HG03196 (cell line): Measurements from ENCODE around the gene FAM20C.

Experiments
- ATAC-seq: cut with Tn5 transposase; IDR thresholded peaks from one replicate; pipeline ENCODE4 v1.9.1; 2021; ENCODE audit not compliant: unreplicated experiment

Gene FAM20C

GRCh38 chr7:158771-159170, 33.6 kb upstream of the FAM20C start:
- ATAC-seq = no peak

- no peak for ATAC-seq
Observed at GRCh38 chr7:159370-160270, 32.8 kb upstream of the FAM20C start.

DNA sequence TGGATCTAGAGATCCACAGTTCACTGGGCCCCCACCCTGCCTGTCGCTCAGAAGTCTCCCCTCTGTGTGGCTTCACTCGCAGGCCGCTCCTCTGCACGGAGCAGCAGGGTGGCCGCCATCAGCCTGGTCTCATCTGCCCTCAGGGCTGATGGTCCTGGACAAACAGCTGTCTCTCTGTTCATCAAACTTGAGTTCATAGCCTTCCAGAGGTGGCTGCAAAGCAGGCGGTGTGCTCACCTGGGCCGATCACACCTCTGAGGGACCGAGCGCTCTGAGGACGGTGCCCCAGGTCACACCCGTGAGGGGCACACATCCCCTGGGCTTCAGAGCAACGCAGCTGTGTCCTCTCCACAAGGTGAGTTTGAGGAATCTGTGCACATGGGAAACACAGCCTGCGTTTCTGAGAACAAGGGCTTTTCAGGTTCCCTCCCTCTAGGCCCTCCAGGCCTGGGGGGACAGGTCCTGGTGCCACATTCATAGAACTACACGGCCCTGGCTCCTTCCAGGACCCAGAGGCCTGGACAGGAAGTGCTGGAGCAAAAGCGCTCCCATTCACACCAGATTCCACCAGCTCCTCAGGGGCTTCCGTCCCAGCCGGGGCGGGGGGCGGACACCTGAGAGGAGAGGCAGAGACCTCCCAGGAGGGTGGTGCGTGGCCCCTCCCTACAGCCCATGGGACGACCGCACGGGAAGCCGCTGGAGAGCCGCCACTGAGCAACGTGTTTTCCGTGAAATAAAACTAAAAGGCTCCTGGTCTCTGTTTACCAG, 31.2 kb upstream of the FAM20C start:
- ATAC-seq = no peak

DNA sequence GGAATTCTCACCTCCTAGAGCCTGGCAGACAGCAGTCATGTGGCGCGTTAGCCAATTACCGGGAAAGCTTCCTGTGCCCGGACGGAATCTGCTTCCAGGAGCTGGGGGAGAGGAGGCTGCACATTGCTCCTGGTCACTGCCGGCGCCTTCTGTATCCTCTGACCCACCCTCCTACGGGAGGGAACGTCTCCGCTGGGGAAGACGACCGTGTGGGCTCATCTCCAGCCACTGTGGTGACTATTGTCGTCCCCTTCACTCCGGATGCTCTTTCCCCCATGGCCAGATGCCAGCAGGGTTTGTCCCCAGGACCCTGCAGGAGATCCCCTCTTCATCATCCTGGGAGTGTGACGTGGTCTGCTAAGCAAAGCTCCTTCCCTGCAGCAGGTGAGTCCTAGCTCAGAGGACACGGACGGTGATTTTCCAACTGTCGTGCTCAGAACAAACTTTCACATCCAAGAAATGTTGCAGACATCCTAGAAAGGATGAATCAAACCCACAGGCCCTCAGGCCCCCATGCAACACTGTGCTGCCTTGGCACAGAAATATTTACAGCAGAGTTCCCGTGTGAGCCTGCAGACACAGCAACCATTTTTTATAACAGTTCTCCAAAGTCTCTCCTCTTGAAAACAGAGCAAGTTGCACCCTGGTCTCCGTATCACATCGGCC, 29.6 kb upstream of the FAM20C start:
- no peak for ATAC-seq

- ATAC-seq = no peak
Observed at GRCh38 chr7:163298-163695, 29.1 kb upstream of the FAM20C start.

DNA sequence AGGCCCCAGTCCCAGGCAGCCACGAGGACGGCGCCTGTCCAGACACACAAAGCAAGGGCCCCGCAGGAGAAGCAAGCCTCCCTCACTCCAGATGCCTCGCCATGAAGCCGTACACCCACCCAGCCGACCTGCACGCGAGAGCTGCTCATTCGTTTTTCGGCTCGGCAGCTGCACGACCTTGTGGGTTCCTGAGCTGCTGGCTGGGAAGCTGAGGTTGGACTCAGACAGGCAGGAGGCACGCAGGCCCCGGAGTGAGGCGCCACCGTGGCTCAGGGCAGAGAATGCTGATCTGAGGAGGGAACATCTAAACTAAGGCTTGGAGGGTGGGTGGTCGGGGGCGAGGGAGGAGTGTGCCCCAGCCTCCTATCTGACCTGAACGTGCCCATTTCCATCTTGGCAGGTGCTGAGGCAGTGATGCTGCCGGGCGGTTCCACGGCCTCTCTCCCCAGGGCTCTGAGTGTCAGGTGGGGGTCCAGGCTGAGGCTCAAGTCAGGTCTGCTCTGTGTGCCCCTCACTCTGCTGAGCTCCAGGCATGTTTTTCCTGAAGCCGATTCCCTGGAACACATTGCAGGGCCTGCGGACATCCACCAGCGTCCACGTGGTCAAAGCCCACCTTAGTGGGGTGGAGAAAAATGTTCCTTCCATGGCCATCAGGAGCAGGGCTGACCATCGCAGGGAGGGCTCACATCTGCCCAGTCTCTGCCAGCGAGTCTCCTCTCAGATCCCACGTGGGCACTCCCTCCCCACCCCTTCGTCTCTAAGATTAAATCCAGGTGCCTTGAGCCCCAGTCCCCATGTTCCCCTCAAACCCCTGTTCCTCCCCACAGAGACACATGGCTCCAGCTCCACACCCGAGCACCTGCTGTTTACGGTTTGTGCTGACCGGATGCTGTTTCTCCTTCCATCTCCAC, 28.1 kb upstream of the FAM20C start:
- no peak for ATAC-seq

DNA sequence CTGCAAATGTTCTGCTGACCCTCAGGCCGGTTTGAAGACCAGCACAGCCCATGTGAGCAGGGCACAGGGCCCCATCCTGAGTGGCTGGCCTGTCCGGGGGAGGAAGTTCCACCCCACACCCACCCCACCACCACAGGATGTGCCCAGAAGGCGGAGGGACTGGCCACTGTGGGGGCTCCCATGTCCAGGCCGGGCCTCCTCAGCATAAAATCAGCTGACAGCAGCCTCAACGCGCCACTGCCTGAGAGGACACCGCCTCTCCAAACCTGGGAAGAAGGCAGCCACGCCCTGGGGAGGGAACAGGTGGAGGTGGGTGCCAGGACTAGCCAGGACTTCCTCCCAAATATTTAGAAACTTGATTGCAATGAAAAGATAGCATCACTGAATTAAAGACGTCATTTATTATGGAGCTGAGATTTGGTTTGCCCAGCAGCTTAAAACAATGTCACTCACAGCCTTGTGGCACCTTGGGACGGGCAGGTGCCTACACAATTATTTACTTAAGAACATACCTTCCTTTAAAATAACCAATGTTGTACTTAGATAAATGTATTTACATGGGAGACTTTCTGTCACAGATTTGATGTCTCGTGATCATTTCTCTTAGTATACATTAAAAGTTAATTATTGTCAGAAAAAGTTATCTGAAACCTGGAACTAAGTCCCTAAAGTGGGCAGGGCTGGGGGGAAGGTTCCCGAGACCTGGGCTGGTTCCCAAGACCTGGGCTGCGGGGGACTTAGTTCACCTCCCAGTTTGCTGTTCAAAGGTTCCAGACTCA, 27.3 kb upstream of the FAM20C start:
- no peak for ATAC-seq

- no peak for ATAC-seq
Observed at GRCh38 chr7:165661-166337, 26.6 kb upstream of the FAM20C start.

DNA sequence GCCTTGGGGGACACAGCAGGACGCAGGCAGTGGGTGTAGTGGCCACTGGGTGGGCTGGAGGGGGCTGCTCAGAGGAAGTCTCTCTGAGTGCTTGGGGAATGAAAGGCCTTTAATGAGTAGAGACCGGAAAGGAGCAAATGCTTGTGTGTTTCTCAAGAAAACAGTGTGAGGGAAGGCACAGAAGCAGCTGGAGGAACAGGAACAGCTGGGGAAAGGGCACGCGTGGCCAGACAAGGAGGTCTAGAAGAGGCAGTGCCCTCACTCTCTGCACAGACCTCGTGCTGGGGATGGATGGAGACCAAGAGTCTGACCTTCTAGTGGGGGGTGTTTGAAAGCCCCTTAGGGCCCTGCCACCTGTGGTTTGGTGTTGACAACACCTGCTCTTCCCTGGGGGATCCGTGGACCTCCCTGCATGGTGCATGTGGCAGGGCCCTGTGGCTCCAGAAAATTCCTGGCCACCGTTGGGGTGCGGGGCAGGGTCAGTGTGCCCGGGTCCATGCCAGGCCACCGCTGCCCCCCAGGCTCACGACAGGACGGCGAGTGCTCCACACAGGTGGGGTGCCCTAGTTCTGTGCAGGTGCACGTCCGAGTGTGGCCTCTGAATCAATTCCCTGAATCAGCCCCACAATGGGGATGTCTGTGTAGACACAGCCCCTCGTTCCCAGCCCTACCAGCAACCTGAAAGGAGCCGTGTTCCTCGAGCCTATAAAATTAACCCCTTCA, 25.9 kb upstream of the FAM20C start:
- no peak for ATAC-seq

DNA sequence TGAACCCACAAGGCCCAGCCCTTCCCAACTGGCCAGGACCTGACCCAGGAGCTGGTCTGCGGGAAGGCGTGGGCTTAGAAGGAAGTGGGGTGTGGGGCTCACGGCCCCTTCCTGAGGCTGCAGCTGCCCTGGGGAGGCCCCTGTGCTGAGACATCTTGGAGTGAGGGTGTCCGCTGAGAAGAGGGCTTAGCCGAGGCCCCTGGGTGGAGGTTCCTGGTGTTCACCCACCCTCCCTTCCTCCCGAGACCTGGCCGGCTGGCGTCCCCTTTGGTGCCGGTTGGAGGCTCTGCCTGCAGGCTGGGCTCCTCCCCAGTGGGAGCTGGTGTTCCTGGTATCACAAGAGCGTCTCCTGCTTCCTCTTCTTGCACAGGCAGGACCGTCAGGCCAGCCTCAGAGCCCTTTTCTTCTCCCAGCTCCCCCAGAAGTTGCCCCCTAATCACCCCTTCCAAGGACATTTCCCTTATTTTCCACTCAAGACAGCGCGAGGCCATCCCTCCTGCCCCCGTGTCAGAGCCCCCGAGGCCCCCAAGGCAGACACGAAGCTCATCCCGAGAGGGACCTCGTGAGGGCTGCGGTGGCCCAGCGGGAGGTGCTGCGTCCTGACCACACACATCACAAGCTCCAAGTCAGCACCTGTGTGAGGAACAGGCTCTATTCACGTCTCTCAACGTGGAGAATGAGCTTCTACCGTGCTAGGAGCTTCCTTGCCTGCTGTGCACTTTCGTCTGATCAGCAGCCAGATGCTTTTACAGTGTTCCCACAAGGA, 25.1 kb upstream of the FAM20C start:
- ATAC-seq = no peak

DNA sequence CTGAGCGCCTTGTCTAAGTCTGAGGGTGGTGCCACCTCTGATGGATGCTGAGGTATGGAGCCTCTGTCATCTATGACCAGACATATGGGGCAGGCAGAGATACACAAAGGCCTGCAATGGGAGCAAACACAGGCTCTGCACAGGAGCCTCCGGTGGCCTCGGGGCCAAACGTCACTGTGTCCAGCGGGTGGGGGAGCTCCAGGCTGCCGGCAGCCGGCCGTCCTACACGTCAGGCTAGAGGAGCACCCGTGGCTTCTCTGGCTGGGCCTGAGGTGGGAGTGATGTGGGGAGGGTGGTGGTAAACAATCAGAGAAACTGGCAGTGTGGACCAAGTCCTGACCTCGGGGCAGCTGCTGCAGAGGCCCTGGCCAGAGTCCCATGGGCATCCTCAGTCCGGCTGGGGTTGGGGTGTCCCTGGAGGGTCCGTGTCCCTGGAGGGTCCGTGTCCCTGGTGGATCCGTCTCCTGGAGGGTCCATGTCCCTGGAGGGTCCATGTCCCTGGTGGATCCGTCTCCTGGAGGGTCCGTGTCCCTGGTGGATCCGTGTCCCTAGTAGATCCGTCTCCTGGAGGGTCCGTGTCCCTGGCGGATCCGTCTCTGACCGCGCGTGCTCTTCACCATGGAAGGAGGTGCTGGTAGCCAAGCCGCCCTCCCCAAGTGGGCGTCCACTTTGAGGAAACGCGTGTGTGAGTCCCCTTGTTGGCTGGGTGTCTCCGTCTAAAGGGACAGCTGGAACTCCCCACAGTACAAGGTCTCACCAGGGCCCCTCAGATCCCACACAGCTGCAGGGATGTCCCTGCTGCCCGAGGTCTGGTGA, 24.2 kb upstream of the FAM20C start:
- ATAC-seq = no peak

- ATAC-seq = no peak
Observed at GRCh38 chr7:169276-170172, 22.8 kb upstream of the FAM20C start.

- no peak for ATAC-seq
Observed at GRCh38 chr7:170551-171363, 21.6 kb upstream of the FAM20C start.

- ATAC-seq = no peak
Observed at GRCh38 chr7:171364-171904, 20.9 kb upstream of the FAM20C start.

- ATAC-seq = no peak
Observed at GRCh38 chr7:171912-172515, 20.4 kb upstream of the FAM20C start.
